Measurements from ENCODE around the gene ARSG.

DNA sequence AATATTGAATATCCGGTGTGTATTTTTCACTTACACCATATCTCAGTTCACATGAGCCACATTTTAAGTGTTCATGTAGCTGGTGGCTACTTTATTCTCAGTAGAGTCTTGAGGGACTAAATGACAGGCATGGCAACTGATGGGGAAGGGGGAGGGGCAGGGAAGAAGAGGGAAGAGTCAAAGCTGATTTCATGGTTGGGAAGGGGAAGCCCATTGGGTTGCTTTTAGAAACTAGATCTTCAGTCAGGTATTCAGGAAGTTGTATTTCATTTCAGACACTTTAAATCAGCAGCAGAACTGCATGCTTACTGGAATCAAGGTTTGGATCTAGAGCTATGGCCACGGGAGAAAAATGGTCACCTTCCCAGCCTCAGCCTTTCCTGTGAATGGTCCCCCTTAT lies 168.9 kb downstream of the ARSG start:
- TF ChIP-seq, protein P1, sequence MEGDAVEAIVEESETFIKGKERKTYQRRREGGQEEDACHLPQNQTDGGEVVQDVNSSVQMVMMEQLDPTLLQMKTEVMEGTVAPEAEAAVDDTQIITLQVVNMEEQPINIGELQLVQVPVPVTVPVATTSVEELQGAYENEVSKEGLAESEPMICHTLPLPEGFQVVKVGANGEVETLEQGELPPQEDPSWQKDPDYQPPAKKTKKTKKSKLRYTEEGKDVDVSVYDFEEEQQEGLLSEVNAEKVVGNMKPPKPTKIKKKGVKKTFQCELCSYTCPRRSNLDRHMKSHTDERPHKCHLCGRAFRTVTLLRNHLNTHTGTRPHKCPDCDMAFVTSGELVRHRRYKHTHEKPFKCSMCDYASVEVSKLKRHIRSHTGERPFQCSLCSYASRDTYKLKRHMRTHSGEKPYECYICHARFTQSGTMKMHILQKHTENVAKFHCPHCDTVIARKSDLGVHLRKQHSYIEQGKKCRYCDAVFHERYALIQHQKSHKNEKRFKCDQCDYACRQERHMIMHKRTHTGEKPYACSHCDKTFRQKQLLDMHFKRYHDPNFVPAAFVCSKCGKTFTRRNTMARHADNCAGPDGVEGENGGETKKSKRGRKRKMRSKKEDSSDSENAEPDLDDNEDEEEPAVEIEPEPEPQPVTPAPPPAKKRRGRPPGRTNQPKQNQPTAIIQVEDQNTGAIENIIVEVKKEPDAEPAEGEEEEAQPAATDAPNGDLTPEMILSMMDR (IDR thresholded peaks at IDR 0.05; ENCODE audit: low read length): no peak
- TF ChIP-seq EZH2 (IDR thresholded peaks at IDR 0.05; ENCODE audit: borderline replicate concordance, low read length): no peak

Data from OCI-LY1 (cell line).